ENCODE measurements around the gene COG3.
"Not testable (repeated sequence)": the region's sequence is repeated elsewhere in the genome, so short reads cannot be mapped to it uniquely, and the experiment has no call there.

The COG3 gene, protein sequence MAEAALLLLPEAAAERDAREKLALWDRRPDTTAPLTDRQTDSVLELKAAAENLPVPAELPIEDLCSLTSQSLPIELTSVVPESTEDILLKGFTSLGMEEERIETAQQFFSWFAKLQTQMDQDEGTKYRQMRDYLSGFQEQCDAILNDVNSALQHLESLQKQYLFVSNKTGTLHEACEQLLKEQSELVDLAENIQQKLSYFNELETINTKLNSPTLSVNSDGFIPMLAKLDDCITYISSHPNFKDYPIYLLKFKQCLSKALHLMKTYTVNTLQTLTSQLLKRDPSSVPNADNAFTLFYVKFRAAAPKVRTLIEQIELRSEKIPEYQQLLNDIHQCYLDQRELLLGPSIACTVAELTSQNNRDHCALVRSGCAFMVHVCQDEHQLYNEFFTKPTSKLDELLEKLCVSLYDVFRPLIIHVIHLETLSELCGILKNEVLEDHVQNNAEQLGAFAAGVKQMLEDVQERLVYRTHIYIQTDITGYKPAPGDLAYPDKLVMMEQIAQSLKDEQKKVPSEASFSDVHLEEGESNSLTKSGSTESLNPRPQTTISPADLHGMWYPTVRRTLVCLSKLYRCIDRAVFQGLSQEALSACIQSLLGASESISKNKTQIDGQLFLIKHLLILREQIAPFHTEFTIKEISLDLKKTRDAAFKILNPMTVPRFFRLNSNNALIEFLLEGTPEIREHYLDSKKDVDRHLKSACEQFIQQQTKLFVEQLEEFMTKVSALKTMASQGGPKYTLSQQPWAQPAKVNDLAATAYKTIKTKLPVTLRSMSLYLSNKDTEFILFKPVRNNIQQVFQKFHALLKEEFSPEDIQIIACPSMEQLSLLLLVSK

DNA sequence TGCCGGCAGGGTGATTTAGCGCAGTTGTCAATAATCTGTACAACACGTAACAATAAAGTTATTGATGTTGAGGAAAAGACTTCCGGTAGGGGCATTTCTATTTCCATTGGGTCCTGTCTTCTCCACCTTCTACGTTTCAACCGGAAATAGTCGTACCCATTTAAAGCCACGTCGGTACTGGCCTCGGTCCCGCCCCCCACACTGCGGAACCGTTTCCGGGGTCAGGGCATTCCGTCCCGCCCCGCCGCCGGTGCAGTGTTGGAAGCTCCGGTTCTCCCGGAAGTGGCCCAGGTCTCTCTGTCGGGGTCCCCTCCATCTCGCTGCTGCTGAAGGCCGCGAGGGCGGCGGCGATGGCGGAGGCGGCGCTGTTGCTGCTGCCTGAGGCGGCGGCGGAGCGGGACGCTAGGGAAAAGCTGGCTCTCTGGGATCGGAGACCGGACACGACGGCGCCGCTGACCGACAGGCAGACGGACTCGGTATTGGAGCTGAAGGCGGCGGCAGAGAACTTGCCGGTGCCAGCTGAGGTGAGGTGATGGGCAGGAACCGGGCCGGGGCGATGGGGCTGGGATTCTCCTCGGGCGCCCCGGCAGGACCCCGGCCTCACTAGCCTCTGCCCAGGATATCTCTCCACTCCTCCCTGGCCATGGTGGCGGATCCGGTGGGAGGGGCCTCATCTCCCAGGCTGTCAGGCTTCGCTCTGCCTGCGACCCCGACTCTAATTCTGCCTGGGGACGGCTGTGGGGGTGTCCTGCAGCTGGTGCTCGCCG, at the start of gene COG3:
Gene COG3, plus strand, starts transcription at position 253 of the 767 bp plus-strand sequence. Its CDS starts 98 bp downstream, at position 351.
- no peaks in the 10 kb centered on the region for H3K27me3 Mint-ChIP-seq
- H3K27ac Mint-ChIP-seq: peak within 1 kb of the TSS; percentile 95
- peaks cover 63% of the 10 kb centered on the region for H3K4me1 Mint-ChIP-seq
- H3K4me3 Mint-ChIP-seq: peak within 1 kb of the TSS; percentile 96
- no peaks in the 10 kb centered on the region for H3K9me3 Mint-ChIP-seq
- no peaks in the 10 kb centered on the region for H3K36me3 Mint-ChIP-seq

DNA sequence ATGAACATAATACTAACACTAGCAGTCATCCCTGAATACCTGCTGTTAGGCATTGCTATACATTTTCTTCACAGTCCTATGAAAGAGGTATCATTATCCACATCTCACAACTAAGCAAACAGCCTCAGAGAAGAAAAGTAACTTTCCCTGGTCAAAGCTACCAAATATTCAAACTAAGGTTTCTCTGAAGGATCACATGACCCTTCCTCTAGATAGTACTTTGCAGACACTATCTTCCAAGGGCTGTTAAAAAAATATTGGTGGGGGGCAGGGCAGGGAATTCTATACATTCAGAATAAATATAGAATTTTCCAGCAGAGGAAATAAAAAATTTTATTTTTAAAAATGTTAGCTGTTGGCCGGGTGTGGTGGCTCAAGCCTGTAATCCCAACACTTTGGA, 49.6 kb upstream of the COG3 start:
- Mint-ChIP-seq H3K27me3 (no peaks in the 10 kb centered on the region), H3K27ac (no peak overlapping the region), H3K4me1 (peaks cover 47% of the 10 kb centered on the region), H3K9me3 (no peaks in the 10 kb centered on the region), H3K36me3 (peaks cover 3% of the 10 kb centered on the region), H3K4me3 (no peak overlapping the region)

DNA sequence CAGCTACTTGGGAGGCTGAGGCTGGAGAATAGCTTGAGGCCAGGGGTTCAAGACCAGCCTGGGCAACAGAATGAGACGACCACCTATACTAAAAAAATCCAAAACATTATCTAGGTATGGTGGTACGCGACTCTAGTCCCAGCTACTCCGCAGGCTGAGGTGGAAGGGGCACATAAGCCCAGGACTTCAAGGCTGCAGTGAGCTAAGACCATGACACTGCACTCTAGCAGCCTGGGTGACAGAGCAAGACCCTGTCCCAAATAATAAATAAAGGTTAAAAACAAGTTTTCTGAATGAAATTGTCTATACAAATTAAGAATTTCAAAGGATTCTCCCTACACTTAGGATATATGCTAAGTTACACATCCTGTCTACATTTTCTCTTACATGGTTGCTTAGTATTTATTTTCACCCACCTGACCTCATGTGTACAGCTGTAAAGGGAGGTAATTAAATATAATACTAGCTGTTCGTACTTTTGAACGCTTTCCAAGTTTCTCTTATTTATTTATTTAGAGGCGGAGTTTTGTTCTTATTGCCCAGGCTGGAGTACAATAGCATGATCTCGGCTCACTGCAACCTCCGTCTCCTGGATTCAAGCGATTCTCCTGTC, 48.1 kb upstream of the COG3 start:
- H3K4me1 Mint-ChIP-seq: peaks cover 39% of the 10 kb centered on the region
- peaks cover under 1% of the 10 kb centered on the region for H3K36me3 Mint-ChIP-seq
- peak overlapping the region; percentile 96 for H3K4me3 Mint-ChIP-seq
- no peaks in the 10 kb centered on the region for H3K27me3 Mint-ChIP-seq
- no peaks in the 10 kb centered on the region for H3K9me3 Mint-ChIP-seq
- peak overlapping the region; percentile 91 for H3K27ac Mint-ChIP-seq

DNA sequence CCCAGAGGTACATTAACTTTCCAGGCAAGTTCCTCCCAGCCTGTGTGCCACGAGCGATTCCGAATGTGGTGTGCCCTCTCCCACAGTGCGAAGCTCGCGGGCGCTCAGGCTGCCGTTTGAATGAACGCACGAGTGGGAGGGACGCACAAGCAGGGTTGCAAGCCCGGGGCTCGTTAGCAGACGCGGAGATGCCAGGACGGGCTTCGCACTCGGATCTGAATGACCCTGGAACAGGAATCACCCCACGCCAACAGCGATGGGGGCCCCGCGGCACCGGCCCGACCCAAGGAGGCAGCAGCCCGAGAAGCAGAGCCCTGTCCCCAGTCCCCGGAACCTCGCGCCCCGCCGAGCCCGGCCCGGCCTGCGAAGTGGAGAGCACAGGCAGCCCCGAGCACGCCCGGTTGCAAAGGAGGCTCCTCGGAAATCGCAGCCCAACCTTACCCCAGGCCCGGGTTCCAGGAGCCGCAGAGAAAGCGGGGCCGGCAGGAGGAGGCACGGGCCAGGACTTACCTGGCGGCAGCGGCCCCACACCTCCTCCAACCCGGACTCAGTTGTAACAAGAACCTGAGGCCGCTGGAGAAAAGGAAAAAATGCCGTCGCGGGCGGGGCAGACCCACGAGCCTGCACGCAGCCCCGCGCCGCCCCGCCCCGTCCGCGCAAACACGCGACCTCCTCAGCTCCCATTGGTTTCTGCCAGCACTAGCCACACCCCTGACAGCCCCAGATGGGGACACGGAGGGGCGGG, 46.8 kb upstream of the COG3 start, which contains the start of gene SLC25A30:
Gene SLC25A30, minus strand, starts transcription at position 584 of the 745 bp plus-strand sequence. CDS start 6,948 bp downstream, outside the sequence.
- peak within 1 kb of the TSS; percentile 96 for H3K4me3 Mint-ChIP-seq
- no peaks in the 10 kb centered on the region for H3K36me3 Mint-ChIP-seq
- peak within 1 kb of the TSS; percentile 97 for H3K27ac Mint-ChIP-seq
- H3K9me3 Mint-ChIP-seq: no peaks in the 10 kb centered on the region
- H3K4me1 Mint-ChIP-seq: peaks cover 31% of the 10 kb centered on the region
- no peaks in the 10 kb centered on the region for H3K27me3 Mint-ChIP-seq

DNA sequence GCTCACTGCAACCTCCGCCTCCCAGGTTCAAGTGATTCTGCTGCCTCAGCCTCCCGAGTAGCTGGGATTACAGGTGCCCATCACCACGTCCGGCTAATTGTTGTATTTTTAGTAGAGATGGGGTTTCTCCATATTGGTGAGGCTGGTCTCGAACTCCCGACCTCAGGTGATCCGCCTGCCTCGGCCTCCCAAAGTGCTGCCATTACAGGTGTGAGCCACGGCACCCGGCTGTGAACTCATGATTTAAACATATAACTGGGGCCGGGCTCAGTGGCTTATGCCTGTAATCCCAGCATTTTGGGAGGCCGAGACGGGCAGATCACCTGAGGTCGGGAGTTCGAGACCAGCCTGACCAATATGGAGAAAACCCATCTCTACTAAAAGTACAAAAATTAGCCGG, 45.4 kb upstream of the COG3 start:
- H3K4me3 Mint-ChIP-seq: peak overlapping the region; percentile 51
- not testable (repeated sequence) for H3K27me3 Mint-ChIP-seq, H3K36me3 Mint-ChIP-seq, H3K27ac Mint-ChIP-seq, H3K9me3 Mint-ChIP-seq
- peaks cover 23% of the 10 kb centered on the region for H3K4me1 Mint-ChIP-seq

DNA sequence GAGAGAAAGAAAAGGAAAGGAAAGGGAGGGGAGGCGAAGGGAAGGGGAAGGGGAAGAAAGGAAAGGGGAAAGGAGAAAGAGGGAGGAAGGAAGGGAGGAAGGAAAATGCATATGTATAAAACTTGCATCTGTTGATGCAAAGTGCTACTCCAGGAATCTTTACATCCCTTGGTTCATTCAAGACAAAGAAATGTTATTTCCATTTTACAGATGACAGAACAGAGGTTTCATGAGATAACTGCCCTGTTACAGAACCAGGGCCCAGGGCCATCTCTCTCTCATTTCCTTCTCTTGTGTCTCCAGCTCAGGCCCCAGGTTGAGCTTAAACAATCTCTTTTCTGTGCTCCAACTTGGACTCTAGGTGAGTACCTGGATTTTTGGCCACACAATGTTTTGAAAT, 44.8 kb upstream of the COG3 start:
- no peaks in the 10 kb centered on the region for H3K27me3 Mint-ChIP-seq
- no peak overlapping the region for H3K4me3 Mint-ChIP-seq
- no peaks in the 10 kb centered on the region for H3K36me3 Mint-ChIP-seq
- H3K4me1 Mint-ChIP-seq: peaks cover 18% of the 10 kb centered on the region
- no peaks in the 10 kb centered on the region for H3K9me3 Mint-ChIP-seq
- no peak overlapping the region for H3K27ac Mint-ChIP-seq

DNA sequence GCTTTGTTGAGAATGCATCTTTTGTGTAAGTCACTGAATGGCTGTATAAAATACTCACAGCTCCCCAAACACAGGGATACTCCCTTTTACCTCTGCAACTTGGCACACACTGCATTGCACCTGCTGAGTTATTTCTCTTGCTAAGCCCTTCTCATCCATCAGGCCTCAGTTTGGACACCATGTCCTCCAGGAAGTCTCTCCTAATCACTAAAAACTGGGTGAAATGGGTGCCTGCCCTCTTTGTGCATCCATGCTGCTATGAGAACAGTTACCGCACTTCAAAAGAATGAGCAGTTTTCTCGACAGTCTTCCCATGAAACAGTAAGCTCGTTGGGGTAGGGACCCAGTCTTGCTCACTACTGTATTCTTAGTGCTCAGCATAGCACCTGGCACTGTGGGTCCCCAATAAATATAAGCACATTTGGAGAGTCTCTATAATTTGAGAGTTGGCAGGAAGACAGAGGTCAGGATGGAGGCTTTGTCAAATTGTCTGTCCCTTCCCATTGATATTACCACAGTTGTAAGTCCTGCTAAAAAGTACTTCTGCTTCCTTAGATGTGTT, 41.9 kb upstream of the COG3 start:
- Mint-ChIP-seq H3K27ac (no peak overlapping the region), H3K4me1 (peaks cover 4% of the 10 kb centered on the region), H3K27me3 (no peaks in the 10 kb centered on the region), H3K36me3 (no peaks in the 10 kb centered on the region), H3K9me3 (no peaks in the 10 kb centered on the region), H3K4me3 (no peak overlapping the region)

DNA sequence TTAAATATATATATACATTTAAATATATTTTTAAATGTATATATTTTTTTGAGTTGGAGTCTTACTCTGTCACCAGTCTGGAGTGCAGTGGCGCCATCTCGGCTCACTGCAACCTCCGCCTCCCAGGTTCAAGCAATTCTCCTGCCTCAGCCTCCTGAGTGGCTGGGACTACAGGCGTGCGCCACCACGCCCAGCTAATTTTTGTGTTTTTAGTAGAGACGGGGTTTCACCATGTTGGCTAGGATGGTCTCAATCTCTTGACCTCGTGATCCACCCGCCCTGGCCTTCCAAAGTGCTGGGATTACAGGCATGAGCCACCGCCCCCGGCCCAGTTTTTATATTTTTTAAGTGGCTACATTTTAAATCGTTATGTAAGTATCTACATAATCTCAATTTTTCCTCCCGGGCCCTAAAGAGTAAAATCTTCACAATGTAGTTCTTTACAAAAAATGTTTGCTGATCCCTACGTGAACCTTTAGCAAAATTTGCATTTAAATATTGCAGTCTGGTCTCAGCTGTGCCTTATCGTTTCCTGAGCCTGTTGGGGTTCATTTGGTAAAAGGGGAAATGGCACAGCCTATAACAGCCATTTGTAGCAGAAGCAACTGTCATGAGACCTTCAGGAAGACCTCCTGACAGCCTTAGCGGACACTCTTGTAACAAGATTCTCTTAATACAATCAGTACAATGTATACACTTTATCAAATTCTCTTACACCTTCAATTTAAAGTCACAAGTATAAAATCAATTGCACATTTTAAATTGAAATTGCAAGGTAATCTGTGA, 38.5 kb upstream of the COG3 start:
- H3K4me3 Mint-ChIP-seq, H3K27ac Mint-ChIP-seq, H3K4me1 Mint-ChIP-seq, H3K36me3 Mint-ChIP-seq, H3K9me3 Mint-ChIP-seq, H3K27me3 Mint-ChIP-seq: not testable (repeated sequence)

DNA sequence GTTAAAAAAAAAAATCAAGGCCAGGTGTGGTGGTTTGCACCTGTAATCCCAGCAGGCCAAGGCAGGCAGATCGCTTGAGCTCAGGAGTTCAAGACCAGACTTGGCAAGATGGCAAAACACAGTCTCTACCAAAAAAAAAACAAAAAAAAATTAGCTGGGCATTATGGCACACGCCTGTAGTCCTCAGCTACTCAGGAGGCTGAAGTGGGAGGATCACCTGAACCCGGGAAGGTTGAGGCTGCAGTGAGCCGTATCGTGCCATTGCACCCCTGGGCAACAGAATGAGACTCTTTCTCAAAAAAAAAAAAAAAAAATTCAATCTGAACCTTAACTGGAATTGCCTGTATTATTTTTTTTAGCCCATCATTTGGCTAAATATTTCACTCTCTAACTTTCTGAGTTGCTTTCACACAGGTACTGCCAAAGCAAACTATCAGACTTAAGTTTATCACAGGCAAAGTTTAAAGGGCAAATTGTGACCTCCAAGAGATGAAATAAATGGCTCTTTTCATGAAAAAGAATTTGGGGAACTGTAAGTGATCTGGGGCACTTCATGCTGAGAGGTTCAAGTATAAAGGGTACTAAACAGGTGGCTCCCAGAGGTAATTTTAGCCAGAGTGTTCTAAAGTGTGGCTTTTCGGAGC, 31.9 kb upstream of the COG3 start:
- Mint-ChIP-seq H3K4me3 (no peak overlapping the region), H3K27me3 (no peaks in the 10 kb centered on the region), H3K27ac (no peak overlapping the region), H3K36me3 (no peaks in the 10 kb centered on the region), H3K4me1 (no peaks in the 10 kb centered on the region), H3K9me3 (no peaks in the 10 kb centered on the region)

DNA sequence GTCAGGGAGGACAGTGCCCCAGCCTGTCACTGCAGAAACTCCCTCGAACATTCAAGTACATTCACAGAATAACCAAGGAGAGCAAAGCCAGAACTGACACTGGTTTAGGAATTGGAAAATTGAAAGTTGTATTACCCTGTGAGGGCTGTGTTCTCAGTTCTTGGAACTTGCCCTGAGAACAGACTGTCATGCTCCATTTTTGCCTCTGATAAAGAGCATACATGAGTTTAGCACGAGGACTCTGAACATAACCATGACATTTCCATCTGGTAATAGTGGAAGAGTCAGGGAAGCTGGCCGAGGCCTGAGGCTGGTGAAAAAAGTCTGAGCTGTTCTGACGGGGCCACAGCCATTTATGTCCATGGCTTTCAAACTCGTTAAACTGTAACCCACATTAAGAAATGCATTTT, 31.4 kb upstream of the COG3 start:
- H3K4me1 Mint-ChIP-seq: no peaks in the 10 kb centered on the region
- H3K9me3 Mint-ChIP-seq: no peaks in the 10 kb centered on the region
- no peak overlapping the region for H3K4me3 Mint-ChIP-seq
- H3K27me3 Mint-ChIP-seq: no peaks in the 10 kb centered on the region
- no peak overlapping the region for H3K27ac Mint-ChIP-seq
- H3K36me3 Mint-ChIP-seq: no peaks in the 10 kb centered on the region

DNA sequence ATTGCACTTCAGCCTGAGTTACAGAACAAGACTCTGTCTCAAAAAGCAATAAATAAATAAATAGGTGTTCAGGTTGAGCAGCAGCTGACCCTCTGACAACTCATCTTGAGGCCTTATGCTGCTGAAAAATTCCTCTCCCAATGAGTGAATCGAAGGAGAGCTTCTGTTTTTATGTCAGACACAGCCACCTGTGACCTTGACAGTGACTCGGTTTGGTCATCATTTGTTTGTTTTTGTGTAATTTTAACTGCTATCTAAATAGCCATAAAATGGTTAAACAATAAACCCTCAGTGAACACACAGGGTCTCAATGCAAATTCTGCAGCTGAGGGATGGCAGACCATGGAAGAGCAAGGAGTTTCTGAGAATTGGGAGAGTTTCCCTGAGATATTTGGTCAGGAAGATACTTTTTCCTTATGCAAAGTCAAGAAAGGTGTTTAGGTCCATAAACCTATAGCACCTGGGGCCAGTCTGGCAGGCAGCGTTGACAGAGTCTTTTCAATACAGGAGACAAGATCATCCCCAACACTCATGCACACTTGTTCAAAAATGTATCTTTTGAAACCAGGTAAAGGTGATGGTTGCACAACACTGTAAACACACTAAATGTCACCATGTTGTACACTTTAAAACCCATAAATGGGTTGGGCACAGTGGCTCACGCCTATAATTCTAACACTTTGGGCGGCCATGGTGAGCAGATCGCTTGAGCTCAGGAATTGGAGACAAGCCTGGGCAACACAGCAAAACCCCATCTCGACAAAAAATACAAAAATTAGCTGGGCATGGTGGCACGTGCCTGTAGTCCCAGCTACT, 30.0 kb upstream of the COG3 start:
- H3K27ac Mint-ChIP-seq: peak overlapping the region; percentile 51
- H3K4me3 Mint-ChIP-seq: no peak overlapping the region
- no peaks in the 10 kb centered on the region for H3K36me3 Mint-ChIP-seq
- no peaks in the 10 kb centered on the region for H3K9me3 Mint-ChIP-seq
- H3K27me3 Mint-ChIP-seq: no peaks in the 10 kb centered on the region
- no peaks in the 10 kb centered on the region for H3K4me1 Mint-ChIP-seq

DNA sequence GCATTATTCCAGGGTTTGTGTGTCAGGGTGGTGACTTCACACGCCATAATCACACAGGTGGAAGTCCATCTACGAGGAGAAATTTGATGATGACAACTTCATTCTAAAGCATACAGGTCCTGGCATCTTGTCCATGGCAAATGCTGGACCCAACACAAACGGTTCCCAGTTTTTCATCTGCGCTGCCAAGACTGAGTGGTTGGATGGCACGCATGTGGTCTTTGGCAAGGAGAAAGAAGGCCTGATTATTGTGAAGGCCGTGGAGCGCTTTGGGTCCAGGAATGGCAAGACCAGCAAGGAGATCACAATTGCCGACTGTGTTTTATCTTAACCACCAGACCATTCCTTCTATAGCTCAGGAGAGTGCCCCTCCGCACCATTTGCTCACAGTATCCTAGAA, 28.4 kb upstream of the COG3 start:
- Mint-ChIP-seq H3K4me1 (peaks cover under 1% of the 10 kb centered on the region), H3K9me3 (no peaks in the 10 kb centered on the region), H3K27me3 (no peaks in the 10 kb centered on the region), H3K4me3 (no peak overlapping the region), H3K36me3 (no peaks in the 10 kb centered on the region), H3K27ac (no peak overlapping the region)

DNA sequence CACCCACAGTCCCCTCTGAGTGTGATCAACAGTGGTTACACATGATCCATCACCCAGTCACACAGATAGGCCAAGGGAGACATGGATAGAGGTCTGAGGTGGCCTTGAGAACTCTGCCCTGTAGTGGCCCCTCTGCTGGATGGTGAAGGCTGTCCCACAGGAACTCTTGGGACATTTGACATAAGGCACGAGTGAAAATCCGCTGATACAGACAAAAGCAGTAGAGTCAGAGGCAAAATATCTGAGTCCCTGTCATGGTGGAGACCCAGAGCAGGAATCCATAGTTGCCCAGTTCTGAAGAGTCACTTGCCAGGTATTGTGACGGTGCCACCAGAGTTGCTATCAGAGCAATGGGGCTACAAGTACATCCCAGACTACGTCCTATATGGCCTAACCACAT, 27.8 kb upstream of the COG3 start:
- H3K36me3 Mint-ChIP-seq: no peaks in the 10 kb centered on the region
- H3K27ac Mint-ChIP-seq: no peak overlapping the region
- H3K27me3 Mint-ChIP-seq: no peaks in the 10 kb centered on the region
- peaks cover 6% of the 10 kb centered on the region for H3K4me1 Mint-ChIP-seq
- no peaks in the 10 kb centered on the region for H3K9me3 Mint-ChIP-seq
- H3K4me3 Mint-ChIP-seq: no peak overlapping the region

Data from activated naive CD4-positive, alpha-beta T cell treated with anti-CD3 and anti-CD28 coated beads, Interleukin-2, amount 50 U/mL, for 24 hours (primary cell).